H9 (cell line): ENCODE measurements around the gene REEP3. TPM values are rescaled to one million over a fixed set of nuclear protein-coding genes. Genes with fewer than 3 reads are reported as not detected.

Source experiments
- DNase-seq: peaks from one replicate; pipeline ENCODE4 v3.0.0-alpha.2; 2017
- H2AFZ ChIP-seq: one replicate; pipeline ENCODE4 v1.6.1; 2013; ENCODE audit warnings: mild to moderate bottlenecking, low read length, control low read depth, moderate library complexity
- H2AK5ac ChIP-seq: 2 replicates; pipeline ENCODE4 v1.6.1; 2013; ENCODE audit warnings: low read length, control low read depth, mixed read lengths; ENCODE audit not compliant: insufficient read length
- H2BK120ac ChIP-seq: one replicate; pipeline ENCODE4 v1.6.1; 2013; ENCODE audit warnings: low read depth, mild to moderate bottlenecking, low read length, control low read depth, inconsistent platforms; ENCODE audit not compliant: poor library complexity, severe bottlenecking
- H2BK12ac ChIP-seq: 2 replicates; pipeline ENCODE4 v1.6.1; 2013; ENCODE audit warnings: low read length, control low read depth, mixed read lengths, low read depth; ENCODE audit not compliant: insufficient read length
- H2BK15ac ChIP-seq: 2 replicates; pipeline ENCODE4 v1.6.1; 2013; ENCODE audit warnings: low read depth, low read length, control low read depth
- H2BK20ac ChIP-seq: one replicate; pipeline ENCODE4 v1.6.1; 2013; ENCODE audit warnings: low read depth, mild to moderate bottlenecking, low read length, control low read depth, inconsistent platforms; ENCODE audit not compliant: poor library complexity, severe bottlenecking
- H2BK5ac ChIP-seq: 2 replicates; pipeline ENCODE4 v1.6.1; 2013; ENCODE audit warnings: low read length, control low read depth, mixed read lengths; ENCODE audit not compliant: insufficient read length
- H3K14ac ChIP-seq: 2 replicates; pipeline ENCODE4 v1.6.1; 2013; ENCODE audit warnings: low read length, control low read depth; ENCODE audit not compliant: insufficient read depth
- H3K18ac ChIP-seq: 2 replicates; pipeline ENCODE4 v1.6.1; 2013; ENCODE audit warnings: low read depth, mild to moderate bottlenecking, mixed read lengths, low read length, control low read depth; ENCODE audit not compliant: insufficient read length
- H3K23ac ChIP-seq: 2 replicates; pipeline ENCODE4 v1.6.1; 2013; ENCODE audit warnings: low read length, control low read depth, mixed read lengths, low read depth; ENCODE audit not compliant: insufficient read length
- H3K23me2 ChIP-seq: 2 replicates; pipeline ENCODE4 v1.6.1; 2013; ENCODE audit warnings: low read depth, mild to moderate bottlenecking, mixed read lengths, low read length, control low read depth; ENCODE audit not compliant: insufficient read length, poor library complexity, severe bottlenecking
- H3K27ac ChIP-seq: 2 replicates; pipeline ENCODE4 v1.5.1; 2013; ENCODE audit warnings: low read length, control low read depth, mixed read lengths, low read depth; ENCODE audit not compliant: insufficient read length
- H3K27me3 ChIP-seq: 2 replicates; pipeline ENCODE4 v1.6.1; 2013; ENCODE audit warnings: low read length, control low read depth, inconsistent platforms; ENCODE audit not compliant: insufficient read depth
- H3K4ac ChIP-seq: 2 replicates; pipeline ENCODE4 v1.6.1; 2013; ENCODE audit warnings: low read depth, mild to moderate bottlenecking, control low read depth, inconsistent platforms, low read length, moderate library complexity
- H3K4me1 ChIP-seq: 2 replicates; pipeline ENCODE4 v1.6.1; 2013; ENCODE audit warnings: low read length, control low read depth, inconsistent platforms; ENCODE audit not compliant: insufficient read depth
- H3K4me2 ChIP-seq: 2 replicates; pipeline ENCODE4 v1.6.1; 2013; ENCODE audit warnings: low read length, control low read depth, mixed read lengths; ENCODE audit not compliant: insufficient read length, insufficient read depth
- H3K56ac ChIP-seq: 2 replicates; pipeline ENCODE4 v1.6.1; 2013; ENCODE audit warnings: low read depth, mild to moderate bottlenecking, mixed read lengths, low read length, control low read depth; ENCODE audit not compliant: insufficient read length
- H3K79me1 ChIP-seq: 2 replicates; pipeline ENCODE4 v1.6.1; 2013; ENCODE audit warnings: low read depth, mild to moderate bottlenecking, moderate library complexity, low read length, control low read depth, inconsistent platforms; ENCODE audit not compliant: insufficient read depth, poor library complexity, severe bottlenecking
- H3K79me2 ChIP-seq: 2 replicates; pipeline ENCODE4 v1.6.1; 2013; ENCODE audit warnings: low read length, control low read depth, inconsistent platforms; ENCODE audit not compliant: insufficient read depth
- H3K9ac ChIP-seq: 2 replicates; pipeline ENCODE4 v1.6.1; 2013; ENCODE audit warnings: low read length, control low read depth, mixed read lengths; ENCODE audit not compliant: insufficient read length; ENCODE audit errors: extremely low read depth
- H3K9me3 ChIP-seq: one replicate; pipeline ENCODE4 v1.6.1; 2013; ENCODE audit warnings: low read depth, low read length, inconsistent platforms; ENCODE audit not compliant: control insufficient read depth
- H3T11ph ChIP-seq: one replicate; pipeline ENCODE4 v1.6.1; 2013; ENCODE audit warnings: mild to moderate bottlenecking, low read length, control low read depth, inconsistent platforms
- H4K20me1 ChIP-seq: one replicate; pipeline ENCODE4 v1.6.1; 2013; ENCODE audit not compliant: control insufficient read depth, insufficient read length, insufficient read depth
- H4K5ac ChIP-seq: 2 replicates; pipeline ENCODE4 v1.6.1; 2013; ENCODE audit warnings: low read depth, mild to moderate bottlenecking, mixed read lengths, low read length, control low read depth; ENCODE audit not compliant: insufficient read length
- H4K8ac ChIP-seq: replicated peaks from 2 replicates; pipeline ENCODE4 v1.6.1; 2013; ENCODE audit warnings: low read length, control low read depth, mixed read lengths, low read depth; ENCODE audit not compliant: insufficient read length
- H4K91ac ChIP-seq: 2 replicates; pipeline ENCODE4 v1.6.1; 2013; ENCODE audit warnings: low read depth, mild to moderate bottlenecking, moderate library complexity, mixed read lengths, low read length, control low read depth; ENCODE audit not compliant: insufficient read length
- H3K27ac Mint-ChIP-seq, 3 experiments: 2 replicates in 2 of 3; 3 replicates in 1 of 3; pipeline ENCODE4 v1.8.0; 2020 to 2021; ENCODE audit warnings: mixed read lengths in 3 of 3, mild to moderate bottlenecking in 1 of 3, moderate library complexity in 1 of 3
- H3K27me3 Mint-ChIP-seq: 2 replicates; pipeline ENCODE4 v1.8.0; 2021; ENCODE audit warnings: low read depth, mild to moderate bottlenecking, moderate library complexity, mixed read lengths
- H3K36me3 Mint-ChIP-seq, 3 experiments: 2 replicates in 2 of 3; 3 replicates in 1 of 3; pipeline ENCODE4 v1.8.0; 2020 to 2021; ENCODE audit warnings: low read depth in 3 of 3, mixed read lengths in 3 of 3; ENCODE audit not compliant: insufficient read depth in 1 of 3
- H3K4me1 Mint-ChIP-seq, 2 experiments: 2 replicates each; pipeline ENCODE4 v1.8.0; 2020; ENCODE audit warnings: mixed read lengths in 2 of 2
- H3K4me3 Mint-ChIP-seq, 2 experiments: 2 replicates in 1 of 2; 3 replicates in 1 of 2; pipeline ENCODE4 v1.8.0; 2020 to 2021; ENCODE audit warnings: mild to moderate bottlenecking in 2 of 2, mixed read lengths in 2 of 2, moderate library complexity in 1 of 2
- H3K9me3 Mint-ChIP-seq, 2 experiments: 2 replicates in 1 of 2; 3 replicates in 1 of 2; pipeline ENCODE4 v1.8.0; 2020; ENCODE audit warnings: mild to moderate bottlenecking in 2 of 2, mixed read lengths in 2 of 2, moderate library complexity in 1 of 2
- CTCF ChIP-seq: fragments of 200-600 bp; sonication (generic); conservative IDR thresholded peaks from 3 replicates; pipeline ENCODE4 v1.8.0; 2021; ENCODE audit warnings: antibody characterized with exemption, mild to moderate bottlenecking
- total RNA-seq: library from RNA; stranded (reverse); gene quantifications from 2 replicates; pipeline ENCODE4 v1.2.1, GENCODE V29; 2021

Gene REEP3
- total RNA-seq, 1 experiment from 2014 or later = 21.4 TPM

DNA sequence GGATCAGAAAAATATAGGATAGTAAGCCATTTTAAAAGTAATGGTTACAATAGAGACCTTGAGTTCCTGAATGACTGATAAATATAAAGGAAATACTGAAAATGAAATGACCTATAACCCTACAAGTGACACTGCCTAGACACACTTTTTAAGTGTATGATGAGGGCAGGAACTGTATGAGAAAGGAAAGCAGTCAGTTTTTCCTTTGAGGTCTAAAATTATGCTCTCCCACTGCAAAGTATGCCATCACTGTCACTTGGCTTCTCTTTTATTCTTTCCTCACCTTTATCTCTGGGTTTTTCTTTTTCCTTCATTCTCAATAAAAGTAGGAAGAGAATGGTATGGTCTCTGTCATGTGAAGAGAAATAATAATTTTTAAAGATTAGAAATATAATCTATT lies 13.5 kb downstream of the REEP3 start:
- Histone ChIP-seq H3T11ph (no peak overlapping the region), H3K56ac (no peak overlapping the region), H3K18ac (no peak overlapping the region), H3K79me1 (no peaks in the 10 kb centered on the region), H2AFZ (no peak overlapping the region), H4K20me1 (no peaks in the 10 kb centered on the region), H3K4me2 (no peak overlapping the region), H3K79me2 (peaks cover 2% of the 10 kb centered on the region; the same call in 1 of the 2 replicates), H3K9ac (no peak overlapping the region), H3K23me2 (no peaks in the 10 kb centered on the region), H2BK15ac (no peak overlapping the region), H3K27me3 (no peaks in the 10 kb centered on the region), H3K23ac (no peak overlapping the region), H2BK20ac (no peak overlapping the region), H3K4ac (no peak overlapping the region), H2BK120ac (no peak overlapping the region), H3K14ac (no peak overlapping the region), H4K5ac (no peak overlapping the region), H3K9me3 (no peaks in the 10 kb centered on the region), H2BK12ac (no peak overlapping the region), H2AK5ac (no peak overlapping the region), H3K27ac (no peak overlapping the region), H2BK5ac (no peak overlapping the region), H4K8ac (no peak overlapping the region), H3K4me1 (no peaks in the 10 kb centered on the region), H4K91ac (no peak overlapping the region)
- no peak for DNase-seq
- TF ChIP-seq CTCF = no peak
- Mint-ChIP-seq H3K36me3 (no peaks in the 10 kb centered on the region), H3K9me3 (no peaks in the 10 kb centered on the region), H3K4me1 (no peaks in the 10 kb centered on the region; a peak in 1 of 4 replicates), H3K4me3 (no peak overlapping the region), H3K27me3 (no peaks in the 10 kb centered on the region), H3K27ac (no peak overlapping the region)
